Measurements from ENCODE around the gene BCL2L13. TPM values are rescaled to one million over a fixed set of nuclear protein-coding genes. Genes with fewer than 3 reads are reported as not detected.

BCL2L13 gene
- total RNA-seq, 1 experiment from 2014 or later, result 26.0 TPM

- no peaks in the 10 kb centered on the region for H3K27me3 ChIP-seq (ENCODE audit: insufficient read depth, low read length)
- H3K9me3 ChIP-seq (ENCODE audit: control insufficient read depth, low read depth, low read length), result no peaks in the 10 kb centered on the region
- peaks cover 14 to 42% (median 38%) of the 10 kb centered on the region in 3 experiments; a peak in 6 of 7 replicates for H3K36me3 Mint-ChIP-seq (ENCODE audit: insufficient read depth in 1 of 3, low read depth in 3 of 3)
- no peak overlapping the region for H4K5ac ChIP-seq (ENCODE audit: insufficient read length, low read depth, low read length)
- no peak overlapping the region for H2BK15ac ChIP-seq (ENCODE audit: low read depth, low read length)
- no peak overlapping the region for H3K4ac ChIP-seq (ENCODE audit: low read depth, low read length)
- no peak for TF ChIP-seq CTCF (conservative IDR thresholded peaks at IDR 0.05)
- no peak overlapping the region for H2AFZ ChIP-seq (ENCODE audit: low read length)
- H3K56ac ChIP-seq (ENCODE audit: insufficient read length, low read depth, low read length), result no peak overlapping the region
- no peaks in the 10 kb centered on the region for H3K79me2 ChIP-seq (ENCODE audit: insufficient read depth, low read length)
- no peak overlapping the region for H3K27ac ChIP-seq (ENCODE audit: insufficient read length, low read depth, low read length)
- H2BK5ac ChIP-seq (ENCODE audit: insufficient read length, low read length), result no peak overlapping the region
- no peak overlapping the region for H3K14ac ChIP-seq (ENCODE audit: insufficient read depth, low read length)
- H3K4me1 Mint-ChIP-seq, result no peaks in the 10 kb centered on the region
- no peak overlapping the region for H2BK120ac ChIP-seq (ENCODE audit: low read depth, low read length, poor library complexity, severe bottlenecking)
- H2AK5ac ChIP-seq (ENCODE audit: insufficient read length, low read length), result no peak overlapping the region
- no peak overlapping the region for H3K27ac Mint-ChIP-seq
- H3K79me1 ChIP-seq (ENCODE audit: insufficient read depth, low read depth, low read length, poor library complexity, severe bottlenecking), result no peaks in the 10 kb centered on the region
- no peak overlapping the region for H3K9ac ChIP-seq (ENCODE audit: extremely low read depth, insufficient read length, low read length)
- no peak overlapping the region for H3K4me2 ChIP-seq (ENCODE audit: insufficient read depth, insufficient read length, low read length)
- no peak for DNase-seq
- H3K23me2 ChIP-seq (ENCODE audit: insufficient read length, low read depth, low read length, poor library complexity, severe bottlenecking), result no peaks in the 10 kb centered on the region
- H2BK12ac ChIP-seq (ENCODE audit: insufficient read length, low read depth, low read length), result no peak overlapping the region
- no peak overlapping the region for H3K23ac ChIP-seq (ENCODE audit: insufficient read length, low read depth, low read length)
- no peak overlapping the region for H4K8ac ChIP-seq (replicated peaks; ENCODE audit: insufficient read length, low read depth, low read length)
- H3K9me3 Mint-ChIP-seq, result no peaks in the 10 kb centered on the region
- H3K4me1 ChIP-seq (ENCODE audit: insufficient read depth, low read length), result no peaks in the 10 kb centered on the region
- H2BK20ac ChIP-seq (ENCODE audit: low read depth, low read length, poor library complexity, severe bottlenecking), result no peak overlapping the region
- no peak overlapping the region for H3K4me3 Mint-ChIP-seq
- no peak overlapping the region for H4K91ac ChIP-seq (ENCODE audit: insufficient read length, low read depth, low read length)
- H3K18ac ChIP-seq (ENCODE audit: insufficient read length, low read depth, low read length), result no peak overlapping the region
- WGBS (ENCODE audit: extremely low coverage, insufficient read length, low lambda C conversion rate), result no CpG with 5 or more reads among the region's 10 CpGs
- H3T11ph ChIP-seq (ENCODE audit: low read length), result no peak overlapping the region
- H4K20me1 ChIP-seq (ENCODE audit: control insufficient read depth, insufficient read depth, insufficient read length), result no peaks in the 10 kb centered on the region
- no peaks in the 10 kb centered on the region for H3K27me3 Mint-ChIP-seq (ENCODE audit: low read depth)
Observed at GRCh38 chr22:17656870-17657395, 18.4 kb downstream of the BCL2L13 start.
